IPS-20b (cell line): ENCODE measurements around the gene EYS.

Experiments
- H3K27ac ChIP-seq: one replicate; pipeline ENCODE4 v1.5.1; 2013; ENCODE audit warnings: low read length
- H3K27me3 ChIP-seq: 2 replicates; pipeline ENCODE4 v1.6.1; 2013; ENCODE audit warnings: mild to moderate bottlenecking, low read length, inconsistent platforms; ENCODE audit not compliant: insufficient read depth
- H3K36me3 ChIP-seq: 2 replicates; pipeline ENCODE4 v1.6.1; 2013; ENCODE audit warnings: low read depth, mild to moderate bottlenecking, inconsistent platforms, low read length, moderate library complexity; ENCODE audit not compliant: insufficient read depth
- H3K4me1 ChIP-seq: 2 replicates; pipeline ENCODE4 v1.6.1; 2013; ENCODE audit warnings: mild to moderate bottlenecking, control low read depth, inconsistent platforms, low read length, moderate library complexity; ENCODE audit not compliant: insufficient read depth
- H3K4me3 ChIP-seq: 2 replicates; pipeline ENCODE4 v1.5.1; 2013; ENCODE audit warnings: mild to moderate bottlenecking, low read length, inconsistent platforms
- H3K9ac ChIP-seq: 2 replicates; pipeline ENCODE4 v1.6.1; 2013; ENCODE audit warnings: low read depth, mild to moderate bottlenecking, inconsistent platforms, low read length, moderate library complexity
- H3K9me3 ChIP-seq: 2 replicates; pipeline ENCODE4 v1.6.1; 2013; ENCODE audit warnings: mild to moderate bottlenecking, low read depth, low read length, inconsistent platforms; ENCODE audit not compliant: insufficient read depth

EYS gene

GRCh38 chr6:64281167-64281566 lies 1425.9 kb downstream of the EYS start:
- H3K9ac ChIP-seq = no peak overlapping the region
- H3K4me3 ChIP-seq = no peak overlapping the region
- H3K9me3 ChIP-seq = peaks cover 5% of the 10 kb centered on the region; the same call in 1 of the 2 replicates
- no peak overlapping the region for H3K27ac ChIP-seq
- H3K4me1 ChIP-seq = 0 out of 2 replicates have a peak, but pooled peaks cover 5% of the 10 kb centered on the region
- no peaks in the 10 kb centered on the region for H3K36me3 ChIP-seq
- H3K27me3 ChIP-seq = no peaks in the 10 kb centered on the region

DNA sequence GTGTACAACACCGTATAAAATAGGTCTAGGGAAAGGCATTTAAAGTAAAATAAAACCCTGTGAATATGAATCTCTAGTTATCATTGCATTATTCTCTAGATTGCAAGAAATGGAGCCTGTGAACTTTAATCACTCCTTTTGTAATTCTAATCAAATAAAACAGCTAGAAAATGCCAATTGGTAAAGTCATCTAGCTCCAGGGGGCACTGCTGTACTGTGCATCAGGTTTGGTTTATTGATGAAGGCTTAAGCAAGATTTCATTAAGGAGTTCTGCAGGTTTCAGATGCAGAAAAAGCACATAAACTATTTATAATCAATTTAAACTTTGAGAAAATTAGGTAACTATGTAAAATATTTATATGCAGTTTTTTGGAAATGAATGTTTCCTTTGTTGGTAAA lies 1426.5 kb downstream of the EYS start:
- Histone ChIP-seq H3K9me3 (peaks cover 5% of the 10 kb centered on the region; the same call in 1 of the 2 replicates), H3K4me3 (no peak overlapping the region), H3K9ac (no peak overlapping the region), H3K36me3 (no peaks in the 10 kb centered on the region), H3K27ac (no peak overlapping the region), H3K27me3 (no peaks in the 10 kb centered on the region), H3K4me1 (0 out of 2 replicates have a peak, but pooled peaks cover 5% of the 10 kb centered on the region)

- H3K9ac ChIP-seq = no peak overlapping the region
- no peaks in the 10 kb centered on the region for H3K27me3 ChIP-seq
- H3K36me3 ChIP-seq = no peaks in the 10 kb centered on the region
- no peak overlapping the region for H3K4me3 ChIP-seq
- H3K4me1 ChIP-seq = no peaks in the 10 kb centered on the region
- no peak overlapping the region for H3K27ac ChIP-seq
- H3K9me3 ChIP-seq = no peaks in the 10 kb centered on the region
These were observed 1436.9 kb downstream of the EYS start for GRCh38 chr6:64270083-64270482.

DNA sequence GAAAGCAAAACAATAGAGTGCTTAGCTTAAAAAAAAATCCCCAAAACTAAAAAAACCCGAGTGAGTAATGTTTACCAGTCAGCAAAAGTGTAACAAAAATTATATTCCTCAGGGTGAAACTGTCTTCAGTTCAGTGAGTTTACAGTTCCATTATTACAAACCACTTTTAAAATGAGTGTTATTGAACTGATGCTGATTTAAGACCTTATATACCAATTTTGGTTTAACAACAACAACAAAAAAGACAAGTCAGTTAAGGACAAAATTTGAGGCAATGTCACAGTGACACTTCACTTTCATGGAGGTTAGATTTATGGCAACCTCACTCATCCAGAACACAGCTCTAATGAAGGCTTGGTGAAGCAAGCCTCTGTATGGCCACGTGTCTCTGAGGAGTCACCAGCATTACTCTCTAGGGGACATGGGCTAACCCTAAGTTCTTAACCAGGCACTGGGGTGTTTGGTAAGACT lies 1440.6 kb downstream of the EYS start:
- peaks cover 11% of the 10 kb centered on the region; the same call in 1 of the 2 replicates for H3K4me1 ChIP-seq
- no peak overlapping the region for H3K27ac ChIP-seq
- no peaks in the 10 kb centered on the region for H3K9me3 ChIP-seq
- H3K36me3 ChIP-seq = no peaks in the 10 kb centered on the region
- no peak overlapping the region for H3K9ac ChIP-seq
- no peaks in the 10 kb centered on the region for H3K27me3 ChIP-seq
- no peak overlapping the region for H3K4me3 ChIP-seq

DNA sequence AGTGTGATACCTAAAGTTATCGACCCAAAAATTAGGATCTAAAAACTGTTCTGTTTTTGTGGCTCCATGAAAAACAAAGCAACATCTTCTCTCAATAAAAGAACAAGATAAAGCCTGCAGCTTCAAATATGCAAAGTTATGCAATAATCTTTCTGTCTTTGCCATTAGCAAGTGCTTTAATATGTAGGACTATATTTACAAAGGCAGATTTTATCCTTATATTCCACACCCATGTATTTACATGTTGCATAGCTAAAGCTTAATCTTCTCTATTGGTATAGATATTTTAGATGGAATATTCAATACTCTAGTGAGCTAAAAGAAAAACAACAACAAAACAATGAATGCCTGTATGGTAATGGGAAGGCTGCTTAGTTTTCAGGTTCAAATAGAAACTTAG lies 1443.2 kb downstream of the EYS start:
- Histone ChIP-seq H3K27ac (no peak overlapping the region), H3K9ac (no peak overlapping the region), H3K4me3 (no peak overlapping the region), H3K36me3 (no peaks in the 10 kb centered on the region), H3K27me3 (no peaks in the 10 kb centered on the region), H3K9me3 (no peaks in the 10 kb centered on the region), H3K4me1 (peaks cover 23% of the 10 kb centered on the region; the same call in 1 of the 2 replicates)

- no peaks in the 10 kb centered on the region for H3K36me3 ChIP-seq
- no peaks in the 10 kb centered on the region for H3K9me3 ChIP-seq
- H3K27me3 ChIP-seq = no peaks in the 10 kb centered on the region
- no peak overlapping the region for H3K9ac ChIP-seq
- H3K4me3 ChIP-seq = no peak overlapping the region
- no peak overlapping the region for H3K27ac ChIP-seq
- peaks cover 24% of the 10 kb centered on the region; the same call in 1 of the 2 replicates for H3K4me1 ChIP-seq
These were observed 1447.7 kb downstream of the EYS start for GRCh38 chr6:64259372-64259771.

DNA sequence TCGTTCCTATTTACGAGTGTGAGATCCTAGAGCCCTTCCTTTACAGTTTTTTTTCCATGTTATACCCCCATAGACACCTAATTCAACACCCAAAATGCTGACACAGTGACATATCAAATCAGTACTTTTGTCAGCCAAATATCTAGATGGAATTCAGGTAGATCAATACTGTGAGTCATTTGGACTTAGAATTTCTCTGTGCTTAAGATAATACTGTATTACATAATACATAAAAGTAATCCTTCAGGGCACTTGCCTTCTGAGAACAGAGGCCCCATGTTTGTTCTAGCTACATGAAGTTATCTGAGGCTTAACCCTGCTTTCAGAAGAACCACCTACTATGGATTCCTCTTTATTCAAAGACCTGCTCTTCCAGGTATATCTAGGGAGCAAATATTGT lies 1448.3 kb downstream of the EYS start:
- Histone ChIP-seq H3K4me1 (peaks cover 24% of the 10 kb centered on the region; the same call in 1 of the 2 replicates), H3K4me3 (no peak overlapping the region), H3K27ac (no peak overlapping the region), H3K9me3 (no peaks in the 10 kb centered on the region), H3K36me3 (no peaks in the 10 kb centered on the region), H3K9ac (no peak overlapping the region), H3K27me3 (no peaks in the 10 kb centered on the region)

- Histone ChIP-seq H3K27ac (no peak overlapping the region), H3K9me3 (no peaks in the 10 kb centered on the region), H3K4me1 (peaks cover 19% of the 10 kb centered on the region; the same call in 1 of the 2 replicates), H3K4me3 (no peak overlapping the region), H3K9ac (no peak overlapping the region), H3K36me3 (no peaks in the 10 kb centered on the region), H3K27me3 (no peaks in the 10 kb centered on the region)
These were observed 1448.7 kb downstream of the EYS start for GRCh38 chr6:64258302-64258701.

DNA sequence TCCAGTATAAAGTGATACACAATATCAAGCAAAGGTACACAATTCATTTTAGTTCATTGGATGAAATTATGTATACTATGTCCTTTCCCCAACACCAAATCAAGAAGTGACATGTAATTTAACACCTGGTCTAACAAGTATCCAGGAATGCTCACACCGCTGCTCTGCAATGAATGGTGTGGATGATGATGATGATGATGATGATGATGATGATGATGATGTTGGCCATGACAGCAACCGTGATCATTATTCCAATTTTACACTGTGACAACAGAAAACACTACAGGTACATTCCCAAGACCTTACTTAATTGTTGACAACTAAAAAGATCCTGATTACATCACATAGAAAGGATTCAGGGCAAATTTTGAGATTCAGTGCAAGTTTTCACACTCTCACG lies 1449.4 kb downstream of the EYS start:
- Histone ChIP-seq H3K9me3 (no peaks in the 10 kb centered on the region), H3K36me3 (no peaks in the 10 kb centered on the region), H3K9ac (no peak overlapping the region), H3K4me1 (peaks cover 15% of the 10 kb centered on the region; the same call in 1 of the 2 replicates), H3K4me3 (no peak overlapping the region), H3K27ac (no peak overlapping the region), H3K27me3 (no peaks in the 10 kb centered on the region)

- Histone ChIP-seq H3K4me1 (peaks cover 12% of the 10 kb centered on the region; the same call in 1 of the 2 replicates), H3K4me3 (no peak overlapping the region), H3K36me3 (no peaks in the 10 kb centered on the region), H3K9ac (no peak overlapping the region), H3K27me3 (no peaks in the 10 kb centered on the region), H3K9me3 (no peaks in the 10 kb centered on the region), H3K27ac (no peak overlapping the region)
These were observed 1450.5 kb downstream of the EYS start for GRCh38 chr6:64256483-64256882.

- Histone ChIP-seq H3K4me1 (peaks cover 12% of the 10 kb centered on the region; the same call in 1 of the 2 replicates), H3K27me3 (no peaks in the 10 kb centered on the region), H3K36me3 (no peaks in the 10 kb centered on the region), H3K9me3 (no peaks in the 10 kb centered on the region), H3K4me3 (no peak overlapping the region), H3K27ac (no peak overlapping the region), H3K9ac (no peak overlapping the region)
These were observed 1452.0 kb downstream of the EYS start for GRCh38 chr6:64255000-64255399.

- Histone ChIP-seq H3K36me3 (no peaks in the 10 kb centered on the region), H3K9ac (no peak overlapping the region), H3K27ac (no peak overlapping the region), H3K9me3 (no peaks in the 10 kb centered on the region), H3K4me3 (no peak overlapping the region), H3K4me1 (peaks cover 7% of the 10 kb centered on the region; the same call in 1 of the 2 replicates), H3K27me3 (no peaks in the 10 kb centered on the region)
These were observed 1452.5 kb downstream of the EYS start for GRCh38 chr6:64254558-64254957.
